CD4-positive, alpha-beta T cell treated with Interleukin-1 beta for 1 hour (primary cell): ENCODE measurements around the gene RPL13.
A peak's percentile ranks its signal among the peaks of the same experiment; 100 is the strongest.

ENCODE experiments used
- DNase-seq, 2 donors: peaks; one replicate each; pipeline ENCODE4 v3.0.0-alpha.2; 2020 to 2022

Gene RPL13

GRCh38 chr16:89560378-89561141 is at the start of gene RPL13:
RPL13 (plus strand) TSS chr16:89560682; CDS start chr16:89560960, 278 bp downstream.
- DNase-seq: peak; percentile 94 to 95

- no peak for DNase-seq
These were observed 49.1 kb upstream of the RPL13 start for GRCh38 chr16:89511374-89511773.

GRCh38 chr16:89512453-89512852 is 48.0 kb upstream of the RPL13 start:
- no peak for DNase-seq

- no peak for DNase-seq
These were observed 43.4 kb upstream of the RPL13 start for GRCh38 chr16:89517128-89517527.

GRCh38 chr16:89519881-89520280 is 40.6 kb upstream of the RPL13 start:
- no peak for DNase-seq

- DNase-seq: no peak
These were observed 38.2 kb upstream of the RPL13 start for GRCh38 chr16:89522287-89522686.

- no peak for DNase-seq
These were observed 36.7 kb upstream of the RPL13 start for GRCh38 chr16:89523680-89524344.

- DNase-seq: no peak
These were observed 35.2 kb upstream of the RPL13 start for GRCh38 chr16:89525146-89525913.

- DNase-seq: no peak
These were observed 31.4 kb upstream of the RPL13 start for GRCh38 chr16:89529097-89529496.

- DNase-seq: no peak
These were observed 29.8 kb upstream of the RPL13 start for GRCh38 chr16:89530401-89531381.

GRCh38 chr16:89531821-89532526 is 28.5 kb upstream of the RPL13 start:
- no peak for DNase-seq

- peak; percentile 43 to 75 for DNase-seq
These were observed 26.2 kb upstream of the RPL13 start for GRCh38 chr16:89534252-89534756.

- no peak for DNase-seq
These were observed 24.1 kb upstream of the RPL13 start for GRCh38 chr16:89536371-89536770.

GRCh38 chr16:89536886-89537548 is 23.5 kb upstream of the RPL13 start:
- DNase-seq: no peak

- no peak for DNase-seq
These were observed 22.9 kb upstream of the RPL13 start for GRCh38 chr16:89537549-89537925.

GRCh38 chr16:89538286-89538685 is 22.2 kb upstream of the RPL13 start:
- no peak for DNase-seq

- no peak for DNase-seq
These were observed 19.9 kb upstream of the RPL13 start for GRCh38 chr16:89540557-89540956.

GRCh38 chr16:89541792-89542191 is 18.7 kb upstream of the RPL13 start:
- no peak for DNase-seq

- DNase-seq: no peak
These were observed 16.4 kb upstream of the RPL13 start for GRCh38 chr16:89544113-89544512.

- DNase-seq: no peak
These were observed 15.8 kb upstream of the RPL13 start for GRCh38 chr16:89544713-89545043.
